ENCODE measurements around the gene PRKN.

GRCh38 chr6:161749576-161749975 lies 978.0 kb downstream of the PRKN start:
- TF ChIP-seq CTCF (IDR thresholded peaks at IDR 0.05; ENCODE audit: borderline replicate concordance, extremely low read depth, low read length, poor library complexity, severe bottlenecking) (no peak), EZH2 (IDR thresholded peaks at IDR 0.05; ENCODE audit: borderline replicate concordance, low read depth, low read length, severe bottlenecking) (no peak)

Measured in DND-41 (cell line).